Right atrium auricular region (tissue), 2 donors: ENCODE measurements around the gene USPL1. TPM values are rescaled to one million over a fixed set of nuclear protein-coding genes. Genes with fewer than 3 reads are reported as not detected.
A peak's percentile ranks its signal among the peaks of the same experiment; 100 is the strongest.

Source experiments
- DNase-seq: peaks from one replicate; pipeline ENCODE4 v3.0.0-alpha.2; 2019; ENCODE audit warnings: low spot score
- H3K27ac ChIP-seq, 2 donors: fragments of 200-600 bp; sonication (generic); 1 replicate in 1 of 2; 2 replicates in 1 of 2; pipeline ENCODE4 v1.5.1; 2016 to 2019
- H3K27me3 ChIP-seq, 2 donors: fragments of 200-600 bp; sonication (generic); one replicate each; pipeline versions ENCODE4 v1.5.1 to v1.6.0; 2017 to 2019
- H3K36me3 ChIP-seq: fragments of 200-600 bp; sonication (generic); one replicate; pipeline ENCODE4 v1.5.1; 2016
- H3K4me1 ChIP-seq, 2 donors: fragments of 200-600 bp; sonication (generic); one replicate each; pipeline versions ENCODE4 v1.5.1 to v1.6.0; 2017 to 2019
- H3K4me3 ChIP-seq, 2 donors: fragments of 200-600 bp; sonication (generic); 1 replicate in 1 of 2; 2 replicates in 1 of 2; pipeline ENCODE4 v1.5.1; 2017 to 2019; ENCODE audit warnings: mild to moderate bottlenecking in 1 of 2, moderate library complexity in 1 of 2
- H3K9me3 ChIP-seq, 2 donors: fragments of 200-600 bp; sonication (generic); one replicate each; pipeline ENCODE4 v1.5.1; 2019
- total RNA-seq, 2 donors: library from RNA; depleted of rRNA; stranded (reverse); fragments of >200 nt; gene quantifications; one replicate each; pipeline ENCODE4 v1.1.0, GENCODE V29; 2016
- TF ChIP-seq, protein P1 (sequence below), 2 donors: fragments of 200-600 bp; sonication (generic); IDR thresholded peaks; one replicate each; pipeline ENCODE4 v1.5.1; 2019; ENCODE audit warnings: antibody characterized with exemption in 2 of 2

USPL1 gene
- total RNA-seq, 2 donors from 2014 or later: 13.5 to 15.8 TPM

- TF ChIP-seq, protein P1, sequence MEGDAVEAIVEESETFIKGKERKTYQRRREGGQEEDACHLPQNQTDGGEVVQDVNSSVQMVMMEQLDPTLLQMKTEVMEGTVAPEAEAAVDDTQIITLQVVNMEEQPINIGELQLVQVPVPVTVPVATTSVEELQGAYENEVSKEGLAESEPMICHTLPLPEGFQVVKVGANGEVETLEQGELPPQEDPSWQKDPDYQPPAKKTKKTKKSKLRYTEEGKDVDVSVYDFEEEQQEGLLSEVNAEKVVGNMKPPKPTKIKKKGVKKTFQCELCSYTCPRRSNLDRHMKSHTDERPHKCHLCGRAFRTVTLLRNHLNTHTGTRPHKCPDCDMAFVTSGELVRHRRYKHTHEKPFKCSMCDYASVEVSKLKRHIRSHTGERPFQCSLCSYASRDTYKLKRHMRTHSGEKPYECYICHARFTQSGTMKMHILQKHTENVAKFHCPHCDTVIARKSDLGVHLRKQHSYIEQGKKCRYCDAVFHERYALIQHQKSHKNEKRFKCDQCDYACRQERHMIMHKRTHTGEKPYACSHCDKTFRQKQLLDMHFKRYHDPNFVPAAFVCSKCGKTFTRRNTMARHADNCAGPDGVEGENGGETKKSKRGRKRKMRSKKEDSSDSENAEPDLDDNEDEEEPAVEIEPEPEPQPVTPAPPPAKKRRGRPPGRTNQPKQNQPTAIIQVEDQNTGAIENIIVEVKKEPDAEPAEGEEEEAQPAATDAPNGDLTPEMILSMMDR (IDR thresholded peaks at IDR 0.05): no peak
- Histone ChIP-seq H3K4me3 (no peak overlapping the region), H3K27ac (no peak overlapping the region), H3K4me1 (no peaks in the 10 kb centered on the region), H3K36me3 (no peaks in the 10 kb centered on the region), H3K27me3 (no peaks in the 10 kb centered on the region), H3K9me3 (no peaks in the 10 kb centered on the region)
- peak; percentile 66 for DNase-seq
Observed at GRCh38 chr13:30696278-30697176, 78.8 kb downstream of the USPL1 start.

- H3K9me3 ChIP-seq: no peaks in the 10 kb centered on the region
- no peaks in the 10 kb centered on the region for H3K27me3 ChIP-seq
- DNase-seq: no peak
- no peak overlapping the region for H3K4me3 ChIP-seq
- TF ChIP-seq, protein P1 (IDR thresholded peaks at IDR 0.05): no peak
- no peaks in the 10 kb centered on the region for H3K4me1 ChIP-seq
- H3K27ac ChIP-seq: no peak overlapping the region
- no peaks in the 10 kb centered on the region for H3K36me3 ChIP-seq
Observed at GRCh38 chr13:30697177-30697953, 79.6 kb downstream of the USPL1 start.

DNA sequence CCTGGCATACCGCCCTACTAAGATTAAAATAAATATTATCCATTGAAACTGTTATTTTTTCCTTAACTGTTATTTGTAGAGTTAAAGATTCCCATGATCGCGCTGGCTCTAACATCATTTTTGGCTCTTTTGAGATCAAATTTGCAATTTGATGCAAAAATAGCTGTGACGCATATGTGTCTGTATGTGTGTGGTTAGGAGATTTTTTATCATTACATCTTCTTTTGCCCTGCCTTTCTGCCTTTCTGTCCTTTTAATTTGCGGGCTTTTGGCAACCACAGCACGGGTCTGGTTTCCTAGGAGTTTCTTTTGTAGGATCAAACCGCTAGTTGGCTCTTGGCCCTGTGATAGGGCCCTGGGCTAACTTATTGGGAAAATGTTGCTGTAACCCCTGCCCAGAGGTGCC lies 80.3 kb downstream of the USPL1 start:
- no peaks in the 10 kb centered on the region for H3K36me3 ChIP-seq
- TF ChIP-seq, protein P1 (IDR thresholded peaks at IDR 0.05): no peak
- peak overlapping the region in 1 of 2 donors; percentile 2 for H3K4me3 ChIP-seq
- H3K27me3 ChIP-seq: no peaks in the 10 kb centered on the region
- no peaks in the 10 kb centered on the region for H3K4me1 ChIP-seq
- DNase-seq: no peak
- H3K27ac ChIP-seq: no peak overlapping the region
- H3K9me3 ChIP-seq: no peaks in the 10 kb centered on the region

GRCh38 chr13:30698488-30699005 lies 80.8 kb downstream of the USPL1 start:
- Histone ChIP-seq H3K27me3 (no peaks in the 10 kb centered on the region), H3K4me1 (no peaks in the 10 kb centered on the region), H3K36me3 (no peaks in the 10 kb centered on the region), H3K9me3 (no peaks in the 10 kb centered on the region), H3K27ac (no peak overlapping the region), H3K4me3 (no peak overlapping the region)
- no peak for DNase-seq
- TF ChIP-seq, protein P1 (IDR thresholded peaks at IDR 0.05): no peak

DNA sequence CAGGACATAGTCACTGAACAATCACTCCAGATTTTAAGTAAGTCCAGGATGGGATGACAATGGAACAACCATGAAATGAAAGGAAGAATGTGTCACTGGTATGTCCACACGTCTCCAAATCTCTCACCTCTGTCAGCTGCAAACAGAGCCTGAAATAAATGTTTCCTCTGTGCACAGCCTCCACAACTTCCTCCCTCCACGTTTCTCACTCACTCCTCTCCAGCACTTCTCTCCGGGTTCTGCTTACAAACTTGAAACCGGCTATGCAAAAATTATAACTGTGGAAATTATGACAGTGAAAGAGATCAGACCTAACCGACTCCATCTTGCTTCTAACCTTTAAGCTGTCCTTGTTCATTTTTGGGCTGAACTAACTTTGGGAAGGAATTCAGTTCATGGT lies 82.6 kb downstream of the USPL1 start:
- no peak for DNase-seq
- no peaks in the 10 kb centered on the region for H3K9me3 ChIP-seq
- no peaks in the 10 kb centered on the region for H3K36me3 ChIP-seq
- no peak overlapping the region for H3K4me3 ChIP-seq
- no peak overlapping the region for H3K27ac ChIP-seq
- no peaks in the 10 kb centered on the region for H3K4me1 ChIP-seq
- no peaks in the 10 kb centered on the region for H3K27me3 ChIP-seq
- TF ChIP-seq, protein P1 (IDR thresholded peaks at IDR 0.05): no peak
